Measurements from ENCODE around the gene HNF1B.

HNF1B gene

DNA sequence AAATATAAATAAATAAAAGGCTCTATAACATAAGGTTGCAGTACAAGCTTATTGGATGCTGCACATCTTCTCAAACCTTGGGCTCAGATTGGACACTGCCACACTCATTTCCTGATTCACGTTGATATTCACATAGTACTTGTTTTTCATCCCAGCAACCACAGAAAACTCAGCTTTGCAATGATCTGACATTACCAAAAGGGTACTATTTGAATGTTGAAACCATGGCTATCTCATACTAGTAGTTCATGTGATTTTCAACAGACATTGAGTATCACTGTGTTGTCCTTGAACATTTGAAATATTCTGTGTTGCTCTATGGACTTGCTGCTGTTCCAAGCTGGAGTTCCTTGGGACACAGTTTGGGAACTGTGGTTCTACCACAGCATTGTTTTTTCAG, 87.7 kb downstream of the HNF1B start:
- in situ Hi-C loops (cut with HindIII; ENCODE audit: low pct_ligation_motif_present, low pct_unique_long_range_greater_than_20kb, low sequenced_read_pairs): no loop called here
- DNase-seq: no peak

DNA sequence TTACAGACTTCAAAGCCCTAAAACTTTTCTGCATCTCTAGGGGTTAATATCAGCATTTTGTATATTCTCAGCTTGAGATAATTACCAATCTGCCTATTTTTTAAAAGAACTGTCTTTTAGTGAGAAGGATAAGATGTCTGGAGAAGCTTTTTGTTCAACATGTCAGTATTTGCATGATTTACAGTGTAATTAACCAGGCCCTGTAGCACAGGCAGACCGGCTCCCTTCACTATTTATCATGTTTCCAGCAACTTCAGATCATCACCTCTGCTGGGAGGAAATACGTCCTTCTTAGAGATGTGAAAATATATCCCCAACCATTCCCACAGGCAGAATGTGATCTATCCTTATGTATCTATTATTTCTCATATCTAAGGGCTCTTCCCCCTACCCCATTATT, 93.0 kb downstream of the HNF1B start:
- DNase-seq: no peak
- in situ Hi-C loops (cut with HindIII; ENCODE audit: low pct_ligation_motif_present, low pct_unique_long_range_greater_than_20kb, low sequenced_read_pairs): no loop called here

DNA sequence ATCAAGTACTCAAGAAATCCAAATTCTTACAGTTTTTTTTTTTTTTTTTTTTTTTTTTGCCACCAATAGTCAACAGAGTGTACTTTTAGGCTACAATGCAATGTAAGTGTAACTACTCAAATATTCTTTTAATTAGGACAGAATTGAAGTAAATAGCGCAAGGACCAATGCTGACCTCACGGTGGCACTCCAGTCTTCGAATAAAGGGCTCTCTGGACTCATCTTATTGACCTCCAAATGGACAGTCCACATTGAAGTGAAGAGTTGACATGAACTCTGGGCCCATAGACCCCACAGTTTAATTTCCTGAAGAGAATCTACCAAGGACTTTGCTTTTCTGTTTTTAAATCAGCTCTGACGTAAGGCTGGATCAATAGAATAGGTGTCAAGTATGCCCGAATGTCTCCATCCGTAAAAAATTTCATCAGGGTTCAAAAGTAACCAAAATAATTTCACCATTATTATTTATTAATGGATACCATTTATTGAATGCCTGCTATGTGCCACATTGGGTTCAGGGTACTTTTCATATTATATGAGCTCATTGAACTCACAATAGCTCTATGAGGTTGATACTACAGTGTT, 94.3 kb downstream of the HNF1B start:
- DNase-seq: peak; percentile 73
- in situ Hi-C loops (cut with HindIII; ENCODE audit: low pct_ligation_motif_present, low pct_unique_long_range_greater_than_20kb, low sequenced_read_pairs): no loop called here

DNA sequence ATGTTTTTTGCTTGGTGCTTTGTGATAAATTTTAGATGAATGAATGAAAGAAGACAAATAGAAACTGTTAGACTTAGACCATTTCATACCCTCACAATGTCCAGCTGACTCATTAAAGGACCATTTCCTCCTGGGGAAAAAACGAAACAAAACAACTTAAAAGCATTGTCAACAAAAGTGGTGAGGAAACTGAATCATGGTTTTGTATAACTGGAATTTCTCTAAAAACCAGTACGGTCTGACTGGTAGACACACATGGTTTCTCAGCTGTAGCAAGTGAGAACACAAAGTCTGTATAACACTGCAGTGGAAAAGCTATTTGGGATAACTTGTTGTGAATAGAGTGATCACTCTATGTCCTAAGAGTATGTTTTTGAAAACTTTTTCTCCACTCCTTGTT, 96.3 kb downstream of the HNF1B start:
- in situ Hi-C loops (cut with HindIII; ENCODE audit: low pct_ligation_motif_present, low pct_unique_long_range_greater_than_20kb, low sequenced_read_pairs): no loop called here
- peak; percentile 57 for DNase-seq

DNA sequence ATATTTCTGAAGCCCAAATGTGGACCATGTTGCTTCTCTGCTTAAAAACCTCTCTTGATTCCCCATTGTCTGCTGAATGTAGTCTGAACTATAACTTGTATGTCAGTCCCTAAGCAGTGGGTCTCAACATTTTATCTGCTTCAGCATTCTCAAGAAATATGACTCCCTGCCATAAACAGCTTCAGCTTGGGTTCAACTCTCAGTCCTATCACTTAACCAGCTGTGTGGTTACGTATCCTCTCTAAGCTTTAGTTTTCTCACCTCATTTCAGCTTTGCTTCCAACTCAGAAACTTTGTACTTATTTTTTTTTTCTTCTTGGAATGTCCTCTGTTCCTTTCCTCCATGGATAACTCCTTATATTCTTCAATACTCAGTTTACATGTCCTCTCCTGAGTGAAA, 97.0 kb downstream of the HNF1B start:
- DNase-seq: no peak
- in situ Hi-C loops (cut with HindIII; ENCODE audit: low pct_ligation_motif_present, low pct_unique_long_range_greater_than_20kb, low sequenced_read_pairs): no loop called here

DNA sequence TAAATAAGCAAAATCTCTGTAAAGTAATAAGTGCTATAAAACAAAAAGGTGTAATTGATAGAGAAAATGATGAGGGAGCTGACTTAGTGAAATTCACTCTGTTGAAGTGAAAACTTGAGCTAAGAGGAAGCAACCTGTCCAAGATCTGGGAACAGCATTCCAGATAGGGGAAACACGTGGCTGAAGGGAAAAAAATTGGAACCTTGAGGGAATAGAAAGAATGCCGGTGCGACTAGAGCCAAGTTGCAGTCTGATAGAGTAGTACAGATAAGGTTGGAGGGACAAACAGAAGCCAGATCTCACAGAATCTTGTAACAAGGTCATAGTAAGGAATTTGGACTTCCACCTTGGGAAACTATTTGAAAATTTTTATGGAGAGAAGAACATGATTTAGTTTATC, 101.0 kb downstream of the HNF1B start:
- peak; percentile 40 for DNase-seq
- in situ Hi-C loops (cut with HindIII; ENCODE audit: low pct_ligation_motif_present, low pct_unique_long_range_greater_than_20kb, low sequenced_read_pairs): no loop called here

DNA sequence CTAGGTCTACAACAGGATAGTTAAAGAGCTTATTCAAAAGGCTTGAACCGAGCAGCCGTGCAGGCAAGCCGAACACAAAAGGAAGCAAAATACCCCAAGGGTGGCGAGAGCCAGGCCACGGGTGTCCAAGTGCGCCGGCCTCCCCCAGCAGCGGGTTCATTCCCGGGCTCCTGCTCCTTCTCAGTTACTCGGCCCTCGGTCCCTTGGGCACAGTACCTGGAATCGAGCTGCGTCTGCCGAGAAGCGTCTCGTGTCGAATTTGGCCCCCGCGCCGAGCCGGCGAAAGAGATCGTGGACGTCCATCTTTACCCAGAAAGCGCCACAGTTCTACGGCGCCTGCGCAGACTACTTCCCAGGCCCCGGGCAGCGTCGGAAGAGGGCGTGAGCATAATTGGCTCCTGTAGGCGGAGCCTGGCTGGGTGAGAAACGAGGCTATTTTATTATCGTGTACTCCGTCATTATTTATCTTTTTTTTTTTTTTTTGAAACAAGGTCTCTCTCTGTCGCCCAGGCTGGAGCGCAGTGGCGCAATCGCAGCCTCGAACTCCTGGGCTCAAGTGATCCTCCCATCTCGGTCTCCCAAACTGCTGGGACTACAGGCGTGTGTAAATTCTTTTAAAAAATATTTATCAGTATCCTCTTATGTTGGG, 101.6 kb downstream of the HNF1B start, which contains the start of gene DDX52:
Gene DDX52 (minus strand): TSS at position 329 of the 649 bp plus-strand sequence. CDS start 26 bp downstream, at position 303.
- DNase-seq: peak; percentile 96
- in situ Hi-C loops (cut with HindIII; ENCODE audit: low pct_ligation_motif_present, low pct_unique_long_range_greater_than_20kb, low sequenced_read_pairs): no loop called here

DNA sequence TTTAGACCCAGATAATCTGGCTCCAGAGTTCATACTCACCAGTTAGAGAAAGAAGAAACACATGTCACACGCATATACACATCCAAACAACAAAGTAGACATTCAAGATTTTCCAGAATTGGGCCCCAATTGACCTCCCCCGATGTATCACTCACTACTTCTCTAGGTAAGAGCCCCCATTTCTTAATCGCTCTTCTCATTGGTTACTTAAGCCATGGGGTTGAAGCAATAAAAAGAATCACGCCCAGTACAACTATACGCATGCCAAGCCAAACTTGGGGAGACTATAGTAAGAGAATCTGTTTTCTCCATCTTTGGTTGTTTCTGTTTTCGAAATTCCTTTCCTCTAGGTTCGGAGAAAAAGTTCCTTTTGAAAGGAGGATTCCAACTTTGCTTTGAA, 102.2 kb downstream of the HNF1B start:
- in situ Hi-C loops (cut with HindIII; ENCODE audit: low pct_ligation_motif_present, low pct_unique_long_range_greater_than_20kb, low sequenced_read_pairs): no loop called here
- DNase-seq: peak; percentile 39

DNA sequence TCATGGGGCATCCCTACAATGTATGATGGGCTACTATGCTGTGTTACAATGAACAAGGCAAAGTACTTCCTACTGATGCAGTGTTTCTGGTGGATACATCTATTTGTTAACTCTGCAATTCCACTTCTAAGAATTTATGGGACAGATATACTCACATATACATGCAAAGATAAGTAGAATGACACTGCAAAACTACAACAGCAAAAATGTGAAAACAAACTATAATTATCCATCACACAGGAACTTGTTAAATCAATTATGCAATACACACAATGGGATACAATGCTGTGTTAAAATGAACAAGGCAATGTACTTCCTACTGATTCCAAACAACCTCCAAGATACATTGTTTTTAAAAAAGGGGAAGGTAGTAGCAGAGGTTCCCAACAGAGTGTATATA, 104.8 kb downstream of the HNF1B start:
- in situ Hi-C loops (cut with HindIII; ENCODE audit: low pct_ligation_motif_present, low pct_unique_long_range_greater_than_20kb, low sequenced_read_pairs): no loop called here
- no peak for DNase-seq

DNA sequence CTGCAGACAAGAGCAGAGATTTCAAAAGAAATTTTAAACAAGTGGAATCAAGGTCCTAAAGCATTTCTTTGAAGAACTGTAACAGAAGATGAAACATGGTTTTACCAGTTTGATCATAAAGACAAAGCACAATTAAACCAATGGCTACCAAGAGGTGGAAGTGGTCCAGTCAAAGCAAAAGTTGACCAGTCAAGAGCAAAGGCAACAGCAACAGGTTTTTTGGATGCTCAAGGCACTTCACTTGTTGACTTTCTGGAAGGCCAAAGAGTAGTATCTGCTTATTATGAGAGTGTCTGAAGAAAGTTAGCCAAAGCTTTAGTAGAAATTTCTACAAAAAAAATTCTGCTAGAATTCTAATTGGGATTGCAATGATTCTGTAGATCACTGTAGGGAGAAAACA, 106.9 kb downstream of the HNF1B start:
- in situ Hi-C loops (cut with HindIII; ENCODE audit: low pct_ligation_motif_present, low pct_unique_long_range_greater_than_20kb, low sequenced_read_pairs): no loop called here
- DNase-seq: no peak

Data from ACHN (cell line).